ENCODE data around the gene ORM1.

- TF ChIP-seq CTCF (IDR thresholded peaks at IDR 0.05 in 2 of 3, conservative IDR thresholded peaks at IDR 0.05 in 1 of 3; ENCODE audit: control insufficient read depth in 2 of 3, extremely low read depth in 1 of 3, insufficient read depth in 1 of 3, low read depth in 3 of 3, low read length in 3 of 3) = no peak
- no peak for TF ChIP-seq SREBF2 (IDR thresholded peaks at IDR 0.05; ENCODE audit: low read length)
- TF ChIP-seq POLR2A (IDR thresholded peaks at IDR 0.05; ENCODE audit: low read depth, low read length) = no peak
- TF ChIP-seq NR2F1 (conservative IDR thresholded peaks at IDR 0.05) = no peak
- TF ChIP-seq POU2F2 (IDR thresholded peaks at IDR 0.05; ENCODE audit: borderline replicate concordance, low read depth, low read length) = no peak
- TF ChIP-seq ATF2 (IDR thresholded peaks at IDR 0.05; ENCODE audit: low read length) = no peak
- no peak for TF ChIP-seq BCL3 (IDR thresholded peaks at IDR 0.05; ENCODE audit: borderline replicate concordance, insufficient read depth, low read depth, low read length, poor library complexity, severe bottlenecking)
- TF ChIP-seq RAD21 (IDR thresholded peaks at IDR 0.05; ENCODE audit: insufficient read depth, low read depth, low read length) = no peak
Observed at GRCh38 chr9:114294664-114295063, 28.2 kb upstream of the ORM1 start.

Measured in GM12878 (cell line).